Fibroblast of lung (primary cell): ENCODE data around the gene MAPKAPK3. TPM values are rescaled to one million over a fixed set of nuclear protein-coding genes. Genes with fewer than 3 reads are reported as not detected.

Experiments
- DNase-seq, 2 donors: peaks; one replicate each; pipeline versions ENCODE4 v3.0.0 to v3.0.0-alpha.2; 2010; ENCODE audit warnings: low read depth in 2 of 2
- H2AFZ ChIP-seq: 2 replicates; pipeline ENCODE4 v1.5.1; 2012; ENCODE audit warnings: low read length, control low read depth, inconsistent platforms
- H3K27ac ChIP-seq: 2 replicates; pipeline ENCODE4 v1.5.1; 2011; ENCODE audit warnings: low read length, control low read depth; ENCODE audit not compliant: insufficient read depth
- H3K27me3 ChIP-seq: 2 replicates; pipeline ENCODE4 v1.5.1; 2011; ENCODE audit warnings: mild to moderate bottlenecking, low read length; ENCODE audit not compliant: control insufficient read depth, insufficient read depth
- H3K36me3 ChIP-seq: 2 replicates; pipeline ENCODE4 v1.5.1; 2011; ENCODE audit warnings: low read length; ENCODE audit not compliant: control insufficient read depth, insufficient read depth
- H3K4me1 ChIP-seq: 2 replicates; pipeline ENCODE4 v1.5.1; 2011; ENCODE audit warnings: low read length; ENCODE audit not compliant: control insufficient read depth, insufficient read depth; ENCODE audit errors: extremely low read depth
- H3K4me2 ChIP-seq: 2 replicates; pipeline ENCODE4 v1.5.1; 2011; ENCODE audit warnings: low read length, control low read depth; ENCODE audit not compliant: insufficient read depth; ENCODE audit errors: extremely low read depth
- H3K4me3 ChIP-seq, 4 experiments: fragments of 200-600 bp in 1 of 4; sonication (generic) in 1 of 4; replicated peaks in 1 of 4; 2 replicates each; pipeline ENCODE4 v1.5.1; 2011 to 2016; ENCODE audit warnings: low read length in 4 of 4, low read depth in 3 of 4, mild to moderate bottlenecking in 3 of 4, control low read depth in 2 of 4, inconsistent platforms in 1 of 4, mixed read lengths in 1 of 4; ENCODE audit not compliant: insufficient read depth in 1 of 4; ENCODE audit errors: control extremely low read depth in 1 of 4
- H3K79me2 ChIP-seq: 2 replicates; pipeline ENCODE4 v1.5.1; 2012; ENCODE audit warnings: mild to moderate bottlenecking, low read length, inconsistent platforms; ENCODE audit not compliant: control insufficient read depth, insufficient read depth
- H3K9ac ChIP-seq: 2 replicates; pipeline ENCODE4 v1.5.1; 2011; ENCODE audit warnings: mild to moderate bottlenecking, low read length, control low read depth; ENCODE audit not compliant: insufficient read depth
- H3K9me3 ChIP-seq: 2 replicates; pipeline ENCODE4 v1.5.1; 2012; ENCODE audit warnings: low read depth, low read length; ENCODE audit not compliant: control insufficient read depth, insufficient read depth
- H4K20me1 ChIP-seq: 2 replicates; pipeline ENCODE4 v1.5.1; 2011; ENCODE audit warnings: low read length; ENCODE audit not compliant: control insufficient read depth, insufficient read depth; ENCODE audit errors: extremely low read depth
- CTCF ChIP-seq, 2 donors: IDR thresholded peaks in 1 of 2; conservative IDR thresholded peaks in 1 of 2; 1 replicate in 1 of 2; 2 replicates in 1 of 2; pipeline ENCODE4 v1.5.1; 2011 to 2012; ENCODE audit warnings: low read length in 2 of 2, control low read depth in 1 of 2, inconsistent platforms in 1 of 2, low read depth in 1 of 2, mild to moderate bottlenecking in 1 of 2
- EZH2 ChIP-seq: IDR thresholded peaks from 2 replicates; pipeline ENCODE4 v1.5.1; 2012; ENCODE audit warnings: low read length, control low read depth, mild to moderate bottlenecking; ENCODE audit errors: missing control alignments
- polyA plus RNA-seq, 2 donors: library from polyadenylated mRNA; depleted of rRNA in 1 of 2; stranded (reverse) in 1 of 2; unstranded in 1 of 2; fragments of >200 nt; gene quantifications; 2 replicates each; pipeline ENCODE4 v1.2.1, GENCODE V29; 2011 to 2012; ENCODE audit warnings: missing spikeins in 1 of 2
- total RNA-seq: library from RNA; depleted of rRNA; stranded (reverse); fragments of >200 nt; gene quantifications from 2 replicates; pipeline ENCODE4 v1.2.1, GENCODE V29; 2014

The MAPKAPK3 gene
- total and polyA plus RNA-seq, 2 donors (not counting 1 experiment from before 2014, with no cell fraction given), result 34.3 to 38.4 TPM

- H4K20me1 ChIP-seq, result no peaks in the 10 kb centered on the region
- TF ChIP-seq EZH2 (no peak), CTCF (conservative IDR thresholded peaks at IDR 0.05 in 1 of 2, IDR thresholded peaks at IDR 0.05 in 1 of 2; ENCODE audit: low read depth in 1 of 2, low read length in 2 of 2) (no peak)
- H3K4me2 ChIP-seq, result no peak overlapping the region
- H3K4me1 ChIP-seq, result peaks cover 10% of the 10 kb centered on the region
- no peak overlapping the region for H2AFZ ChIP-seq
- DNase-seq, result no peak
- H3K27ac ChIP-seq, result no peak overlapping the region
- no peaks in the 10 kb centered on the region for H3K79me2 ChIP-seq
- H3K36me3 ChIP-seq, result no peaks in the 10 kb centered on the region
- H3K9ac ChIP-seq, result no peak overlapping the region
- H3K4me3 ChIP-seq, result no peak overlapping the region
- no peaks in the 10 kb centered on the region for H3K9me3 ChIP-seq
- no peaks in the 10 kb centered on the region for H3K27me3 ChIP-seq
Measured at GRCh38 chr3:50637945-50638344, 21.0 kb downstream of the MAPKAPK3 start.

- Histone ChIP-seq H4K20me1 (no peaks in the 10 kb centered on the region), H3K4me1 (peaks cover 10% of the 10 kb centered on the region), H3K79me2 (no peaks in the 10 kb centered on the region), H3K9me3 (no peaks in the 10 kb centered on the region), H3K9ac (no peak overlapping the region), H3K27me3 (no peaks in the 10 kb centered on the region), H2AFZ (no peak overlapping the region), H3K36me3 (no peaks in the 10 kb centered on the region), H3K4me3 (no peak overlapping the region), H3K4me2 (peak overlapping the region; percentile 27), H3K27ac (no peak overlapping the region)
- TF ChIP-seq CTCF (conservative IDR thresholded peaks at IDR 0.05 in 1 of 2, IDR thresholded peaks at IDR 0.05 in 1 of 2; ENCODE audit: low read depth in 1 of 2, low read length in 2 of 2), result no peak
- peak; percentile 33 to 83 for DNase-seq
Measured at GRCh38 chr3:50639055-50639494, 22.1 kb downstream of the MAPKAPK3 start.

GRCh38 chr3:50642382-50642781 lies 25.4 kb downstream of the MAPKAPK3 start:
- DNase-seq, result no peak
- Histone ChIP-seq H3K27me3 (no peaks in the 10 kb centered on the region), H3K9me3 (no peaks in the 10 kb centered on the region), H3K27ac (no peak overlapping the region), H3K36me3 (no peaks in the 10 kb centered on the region), H3K4me1 (peaks cover 10% of the 10 kb centered on the region), H3K9ac (no peak overlapping the region), H3K4me3 (no peak overlapping the region), H4K20me1 (no peaks in the 10 kb centered on the region), H3K4me2 (no peak overlapping the region), H3K79me2 (no peaks in the 10 kb centered on the region), H2AFZ (no peak overlapping the region)
- TF ChIP-seq CTCF (conservative IDR thresholded peaks at IDR 0.05 in 1 of 2, IDR thresholded peaks at IDR 0.05 in 1 of 2; ENCODE audit: low read depth in 1 of 2, low read length in 2 of 2) (no peak), EZH2 (no peak)
